Erythroblast (primary cell): ENCODE data around the gene CES1.
"Not testable (repeated sequence)": the region's sequence is repeated elsewhere in the genome, so short reads cannot be mapped to it uniquely, and the experiment has no call there.

Experiments used
- GATA1 ChIP-seq: IDR thresholded peaks from 2 replicates; pipeline ENCODE4 v1.6.1; 2011; ENCODE audit warnings: low read depth, mild to moderate bottlenecking, control low read depth, low read length, moderate library complexity
- POLR2A ChIP-seq: IDR thresholded peaks from 2 replicates; pipeline ENCODE4 v1.6.1; 2011; ENCODE audit warnings: mild to moderate bottlenecking, low read length

- TF ChIP-seq POLR2A, GATA1: not testable (repeated sequence)
Measured at GRCh38 chr16:55835173-55835572, 2.3 kb upstream of the CES1 start.
